ENCODE results near the gene NEIL3.

DNA sequence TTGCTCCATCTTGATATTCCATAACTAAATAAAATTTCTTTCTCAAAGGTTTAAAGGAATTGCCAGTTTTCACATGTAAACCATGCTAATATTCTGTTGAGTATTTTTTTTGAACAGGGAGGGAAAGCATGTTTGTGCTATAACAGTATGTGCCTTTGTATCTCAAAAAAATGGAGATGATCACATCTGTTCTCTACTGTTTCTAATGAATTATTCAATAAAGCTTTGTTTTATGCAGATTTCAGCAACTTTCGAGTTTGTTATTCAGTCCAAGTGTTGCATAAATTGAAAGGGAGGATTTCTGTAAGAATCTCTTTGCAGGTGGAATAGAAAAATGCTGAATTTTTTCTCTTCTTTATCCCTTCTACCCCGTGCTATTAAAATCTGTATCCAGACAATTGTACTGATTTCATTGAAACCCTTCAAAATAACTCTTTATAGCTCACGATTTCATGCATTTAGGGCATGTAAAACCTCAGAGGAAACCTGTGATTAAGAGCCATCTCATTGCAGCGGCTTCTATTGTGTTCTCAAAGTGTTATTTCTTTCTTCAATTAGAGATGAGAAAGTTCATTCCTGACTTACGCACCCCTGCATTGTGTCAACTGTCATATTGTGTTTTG, 42.1 kb downstream of the NEIL3 start:
- TF ChIP-seq JUN (IDR thresholded peaks at IDR 0.05; ENCODE audit: low read depth, low read length) (no peak), HDAC2 (IDR thresholded peaks at IDR 0.05; ENCODE audit: borderline replicate concordance in 1 of 2, low read depth in 2 of 2, low read length in 2 of 2) (no peak), KDM1A (IDR thresholded peaks at IDR 0.05; ENCODE audit: borderline replicate concordance, low read length) (no peak), EP300 (IDR thresholded peaks at IDR 0.05; ENCODE audit: borderline replicate concordance in 1 of 2, low read depth in 2 of 2, low read length in 2 of 2) (no peak), POLR2A (IDR thresholded peaks at IDR 0.05; ENCODE audit: control extremely low read depth in 1 of 2, low read depth in 2 of 2, low read length in 2 of 2) (no peak), ZNF274 (IDR thresholded peaks at IDR 0.05; ENCODE audit: borderline replicate concordance, extremely low read depth, low read length) (no peak), RAD21 (IDR thresholded peaks at IDR 0.05 in 1 of 2, conservative IDR thresholded peaks at IDR 0.05 in 1 of 2; ENCODE audit: low read depth in 2 of 2, low read length in 2 of 2) (no peak), MAFK (IDR thresholded peaks at IDR 0.05; ENCODE audit: low read depth, low read length) (no peak), GABPA (IDR thresholded peaks at IDR 0.05; ENCODE audit: borderline replicate concordance, insufficient read depth, low read length) (no peak), SUZ12 (IDR thresholded peaks at IDR 0.05; ENCODE audit: low read length) (no peak), TCF12 (IDR thresholded peaks at IDR 0.05; ENCODE audit: low read depth, low read length) (no peak)
- TF ChIP-seq, protein P1, sequence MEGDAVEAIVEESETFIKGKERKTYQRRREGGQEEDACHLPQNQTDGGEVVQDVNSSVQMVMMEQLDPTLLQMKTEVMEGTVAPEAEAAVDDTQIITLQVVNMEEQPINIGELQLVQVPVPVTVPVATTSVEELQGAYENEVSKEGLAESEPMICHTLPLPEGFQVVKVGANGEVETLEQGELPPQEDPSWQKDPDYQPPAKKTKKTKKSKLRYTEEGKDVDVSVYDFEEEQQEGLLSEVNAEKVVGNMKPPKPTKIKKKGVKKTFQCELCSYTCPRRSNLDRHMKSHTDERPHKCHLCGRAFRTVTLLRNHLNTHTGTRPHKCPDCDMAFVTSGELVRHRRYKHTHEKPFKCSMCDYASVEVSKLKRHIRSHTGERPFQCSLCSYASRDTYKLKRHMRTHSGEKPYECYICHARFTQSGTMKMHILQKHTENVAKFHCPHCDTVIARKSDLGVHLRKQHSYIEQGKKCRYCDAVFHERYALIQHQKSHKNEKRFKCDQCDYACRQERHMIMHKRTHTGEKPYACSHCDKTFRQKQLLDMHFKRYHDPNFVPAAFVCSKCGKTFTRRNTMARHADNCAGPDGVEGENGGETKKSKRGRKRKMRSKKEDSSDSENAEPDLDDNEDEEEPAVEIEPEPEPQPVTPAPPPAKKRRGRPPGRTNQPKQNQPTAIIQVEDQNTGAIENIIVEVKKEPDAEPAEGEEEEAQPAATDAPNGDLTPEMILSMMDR (IDR thresholded peaks at IDR 0.05; ENCODE audit: control extremely low read depth in 1 of 3, insufficient read depth in 1 of 3, low read depth in 1 of 3, low read length in 3 of 3): no peak
- TF ChIP-seq, protein P2, sequence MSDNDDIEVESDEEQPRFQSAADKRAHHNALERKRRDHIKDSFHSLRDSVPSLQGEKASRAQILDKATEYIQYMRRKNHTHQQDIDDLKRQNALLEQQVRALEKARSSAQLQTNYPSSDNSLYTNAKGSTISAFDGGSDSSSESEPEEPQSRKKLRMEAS (IDR thresholded peaks at IDR 0.05): no peak

Measured in H1 (cell line).